AG10803 (cell line): ENCODE measurements around the gene MDM2.

ENCODE experiments used
- DNase-seq: peaks from one replicate; pipeline ENCODE4 v3.0.0; 2010; ENCODE audit warnings: low read depth
- H3K4me3 ChIP-seq: 2 replicates; pipeline ENCODE4 v1.5.1; 2011; ENCODE audit warnings: mild to moderate bottlenecking, low read length, control low read depth
- TF ChIP-seq, protein P1 (sequence below): conservative IDR thresholded peaks from 2 replicates; pipeline ENCODE4 v1.5.1; 2011; ENCODE audit warnings: mild to moderate bottlenecking, low read length, control low read depth, inconsistent platforms

MDM2 gene

DNA sequence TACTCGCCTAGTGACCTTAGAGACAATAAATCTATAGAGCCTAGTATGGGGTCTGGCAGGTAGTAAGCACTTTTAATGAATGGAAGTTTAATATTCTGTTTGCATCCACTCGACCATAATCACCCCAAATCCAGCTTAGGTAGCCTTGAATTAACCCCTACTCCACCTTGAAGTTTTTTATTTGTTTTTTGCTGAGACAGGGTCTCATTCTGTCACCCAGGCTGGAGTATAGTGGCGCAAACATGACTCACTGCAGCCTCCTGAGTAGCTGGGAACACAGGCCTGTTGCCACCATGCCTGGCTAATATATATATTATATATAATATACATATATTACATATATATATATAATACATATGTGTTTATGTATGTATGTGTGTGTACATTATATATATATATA is 38.8 kb downstream of the MDM2 start:
- TF ChIP-seq, protein P1, sequence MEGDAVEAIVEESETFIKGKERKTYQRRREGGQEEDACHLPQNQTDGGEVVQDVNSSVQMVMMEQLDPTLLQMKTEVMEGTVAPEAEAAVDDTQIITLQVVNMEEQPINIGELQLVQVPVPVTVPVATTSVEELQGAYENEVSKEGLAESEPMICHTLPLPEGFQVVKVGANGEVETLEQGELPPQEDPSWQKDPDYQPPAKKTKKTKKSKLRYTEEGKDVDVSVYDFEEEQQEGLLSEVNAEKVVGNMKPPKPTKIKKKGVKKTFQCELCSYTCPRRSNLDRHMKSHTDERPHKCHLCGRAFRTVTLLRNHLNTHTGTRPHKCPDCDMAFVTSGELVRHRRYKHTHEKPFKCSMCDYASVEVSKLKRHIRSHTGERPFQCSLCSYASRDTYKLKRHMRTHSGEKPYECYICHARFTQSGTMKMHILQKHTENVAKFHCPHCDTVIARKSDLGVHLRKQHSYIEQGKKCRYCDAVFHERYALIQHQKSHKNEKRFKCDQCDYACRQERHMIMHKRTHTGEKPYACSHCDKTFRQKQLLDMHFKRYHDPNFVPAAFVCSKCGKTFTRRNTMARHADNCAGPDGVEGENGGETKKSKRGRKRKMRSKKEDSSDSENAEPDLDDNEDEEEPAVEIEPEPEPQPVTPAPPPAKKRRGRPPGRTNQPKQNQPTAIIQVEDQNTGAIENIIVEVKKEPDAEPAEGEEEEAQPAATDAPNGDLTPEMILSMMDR: no peak
- H3K4me3 ChIP-seq: no peak overlapping the region
- DNase-seq: no peak

DNA sequence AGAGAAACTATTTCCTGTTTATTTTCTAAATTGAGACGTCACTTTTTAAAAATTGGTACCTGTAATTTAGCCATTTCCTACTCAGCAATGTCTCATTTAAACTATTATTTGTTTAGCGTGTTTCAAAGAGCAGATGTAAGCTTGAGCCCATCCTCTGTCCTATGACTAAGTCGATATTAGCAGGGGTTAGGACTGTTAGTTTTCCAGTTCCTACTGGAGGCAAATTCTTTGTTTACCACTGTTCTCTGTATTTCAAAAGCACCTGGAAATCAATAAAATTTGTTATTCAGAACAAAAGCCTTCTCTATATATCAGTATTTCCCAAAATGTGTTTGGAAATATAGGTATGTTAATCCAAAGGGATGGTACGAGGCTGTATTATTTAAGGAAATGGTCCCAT is 42.4 kb downstream of the MDM2 start:
- H3K4me3 ChIP-seq: no peak overlapping the region
- TF ChIP-seq, protein P1: no peak
- DNase-seq: no peak

DNA sequence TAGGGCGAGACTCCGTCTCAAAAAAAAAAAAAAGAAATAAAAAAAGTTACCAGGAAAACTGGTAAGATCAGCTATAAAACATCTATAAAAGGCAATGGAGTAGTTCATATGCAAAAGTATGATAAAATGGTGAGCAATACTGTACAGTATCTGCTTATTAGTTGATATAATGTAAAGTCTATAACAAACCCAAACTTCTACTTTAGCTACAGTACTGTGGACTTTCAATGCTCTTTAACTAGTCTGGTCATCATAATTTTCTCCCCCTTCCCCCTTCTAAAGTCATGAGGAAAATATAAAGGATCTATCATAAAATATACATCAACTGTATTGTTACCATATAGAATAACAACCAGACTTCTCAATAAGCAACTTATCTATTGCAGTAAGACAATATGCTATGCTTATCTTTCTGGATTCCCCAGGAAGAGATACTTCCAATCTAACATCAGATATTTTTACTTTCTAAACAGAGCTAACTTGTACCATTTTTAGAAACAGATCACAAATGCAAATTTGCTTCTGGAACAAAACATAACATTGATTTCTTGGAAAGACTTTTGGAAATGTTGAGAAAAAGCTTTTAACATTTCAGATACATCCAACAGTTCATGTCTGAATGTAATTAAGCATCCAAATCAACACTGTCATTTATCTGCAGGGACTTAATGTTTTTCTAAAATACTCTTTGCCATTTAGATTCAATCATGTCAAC is 43.8 kb downstream of the MDM2 start:
- DNase-seq: no peak
- no peak overlapping the region for H3K4me3 ChIP-seq
- TF ChIP-seq, protein P1: no peak

DNA sequence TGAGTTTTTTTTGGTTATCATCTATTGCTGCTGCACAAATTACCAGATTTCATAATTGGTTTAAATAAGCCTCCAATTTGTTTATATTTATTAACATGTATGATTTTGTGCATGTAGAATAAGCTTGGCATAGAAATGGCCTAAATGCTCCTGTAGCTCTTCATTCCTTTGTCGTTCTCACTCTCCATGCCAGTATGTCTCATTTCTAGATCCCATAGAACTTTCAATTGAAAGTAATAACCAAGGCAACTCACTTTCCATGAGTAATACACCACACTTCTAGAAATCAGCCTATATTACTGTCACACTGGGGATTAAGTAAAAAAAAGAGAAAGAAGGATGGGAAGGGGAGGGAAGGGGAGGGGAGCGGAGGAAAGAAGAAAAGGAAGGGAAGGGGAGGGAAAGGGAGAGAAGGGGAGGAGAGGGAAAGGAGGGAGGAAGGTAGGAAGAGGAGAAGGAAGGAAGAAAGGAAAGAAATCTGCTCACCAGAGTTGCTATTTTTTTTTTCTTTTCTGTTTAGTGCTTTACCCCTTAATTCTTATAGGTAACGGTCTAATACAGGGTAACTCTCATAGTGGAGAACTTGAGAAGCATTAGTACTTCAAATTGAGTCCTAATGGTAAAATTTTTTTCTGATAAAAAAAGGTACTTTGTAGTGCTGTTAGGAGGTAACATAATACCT is 45.6 kb downstream of the MDM2 start:
- DNase-seq: no peak
- H3K4me3 ChIP-seq: no peak overlapping the region
- TF ChIP-seq, protein P1: no peak

DNA sequence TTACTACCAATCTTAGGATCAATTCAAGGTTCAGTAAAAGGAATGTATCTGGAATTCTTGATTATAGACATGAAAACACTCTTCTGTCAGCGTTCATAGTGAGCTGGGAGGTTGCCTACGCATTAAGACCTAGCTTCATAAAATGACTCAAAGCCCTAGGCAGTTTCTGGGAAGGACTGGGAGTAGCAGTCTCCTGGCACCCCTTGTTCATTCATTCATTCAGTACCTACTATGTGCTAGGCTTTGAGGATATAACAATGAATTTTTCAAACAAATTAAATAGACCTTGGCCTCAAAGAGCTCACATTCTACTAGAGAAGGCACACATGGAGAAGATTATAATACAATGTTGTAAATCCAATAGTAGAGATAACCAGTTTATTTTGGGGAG is 46.1 kb downstream of the MDM2 start:
- H3K4me3 ChIP-seq: no peak overlapping the region
- TF ChIP-seq, protein P1: no peak
- no peak for DNase-seq

DNA sequence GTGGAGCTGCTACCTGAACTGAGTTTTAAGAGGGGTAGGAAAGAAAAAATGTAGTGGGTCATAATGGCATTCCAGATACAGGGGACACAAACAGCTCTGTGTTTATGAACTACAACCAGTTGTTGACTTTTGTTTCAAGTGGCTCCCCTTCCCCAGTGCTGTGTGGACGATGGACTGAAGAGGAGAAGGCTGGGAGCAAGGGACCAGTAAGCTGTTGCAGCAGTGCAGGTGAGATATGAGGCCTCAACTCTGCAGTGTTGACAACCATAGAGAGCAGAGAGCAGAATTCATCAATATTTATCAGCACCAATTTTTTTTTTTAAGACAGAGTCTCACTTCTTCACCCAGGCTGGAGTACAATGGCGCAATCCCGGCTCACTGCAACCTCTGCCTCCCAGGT is 46.6 kb downstream of the MDM2 start:
- H3K4me3 ChIP-seq: no peak overlapping the region
- TF ChIP-seq, protein P1: no peak
- no peak for DNase-seq

DNA sequence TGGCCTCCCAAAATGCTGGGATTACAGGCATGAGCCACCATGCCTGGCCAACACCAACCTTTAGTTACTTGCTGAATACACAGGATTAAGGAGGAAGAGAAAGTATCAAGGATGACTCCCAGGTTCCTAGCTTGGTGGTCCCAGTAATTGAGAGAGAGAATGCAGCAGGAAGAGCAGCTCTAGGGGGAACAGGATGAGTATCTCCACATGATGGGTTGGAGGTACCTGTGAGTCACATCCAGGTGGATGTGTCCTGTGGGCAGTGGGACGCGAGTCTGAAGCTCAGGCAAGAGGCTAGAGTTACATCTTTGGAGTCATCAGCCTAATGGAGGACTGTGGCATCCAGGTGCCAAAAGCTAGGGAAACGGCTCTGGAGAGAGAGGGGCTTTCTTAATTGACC is 47.1 kb downstream of the MDM2 start:
- DNase-seq: no peak
- H3K4me3 ChIP-seq: no peak overlapping the region
- TF ChIP-seq, protein P1: no peak
